ENCODE measurements around the gene MEIS1.

The MEIS1 gene

DNA sequence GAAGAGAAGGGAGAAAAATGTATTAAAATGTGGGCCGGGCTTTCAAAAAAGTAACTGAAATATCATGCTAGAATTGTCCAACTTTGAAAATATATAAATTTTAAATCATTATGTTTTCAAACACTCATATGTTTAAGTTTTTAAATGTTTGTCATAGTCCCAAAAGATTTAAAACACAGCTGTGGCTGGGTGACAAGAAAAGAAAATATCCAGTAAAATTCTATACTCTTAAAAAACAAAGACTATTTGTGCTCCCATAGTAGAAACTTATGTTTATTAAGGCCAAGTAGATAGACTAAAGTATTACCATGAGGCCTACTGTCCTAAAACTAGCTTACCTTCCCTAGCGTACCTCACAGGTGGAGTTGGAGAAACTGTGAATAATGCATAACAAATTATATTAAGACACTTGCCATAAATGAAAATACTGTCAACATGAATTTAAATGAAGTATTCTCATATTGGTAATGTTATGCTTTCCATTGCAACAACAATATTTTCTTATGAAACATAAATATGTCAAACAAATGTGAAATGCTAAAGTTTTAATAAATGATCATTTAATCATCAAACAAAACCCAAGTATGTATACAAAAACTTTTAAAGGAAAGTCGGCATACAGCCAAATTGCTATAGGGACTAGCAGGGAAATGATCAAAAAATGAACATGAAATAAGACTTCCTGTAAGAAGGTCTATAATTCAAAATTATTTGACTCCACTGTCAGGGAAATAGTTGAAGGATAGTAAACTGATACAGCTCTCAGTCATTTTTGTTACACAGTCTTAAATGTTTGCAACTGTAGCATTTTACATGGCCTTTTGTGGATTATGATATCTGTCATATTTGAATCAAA, 13.4 kb downstream of the MEIS1 start:
- H3K36me3 ChIP-seq (ENCODE audit: control insufficient read depth in 2 of 2, insufficient read depth in 1 of 2, low read length in 2 of 2): peaks cover 0 to 22% of the 10 kb centered on the region in 2 experiments; a peak in 2 of 3 replicates
- no peak overlapping the region for H3K4me3 ChIP-seq (ENCODE audit: low read depth, low read length)
- H3K4me1 ChIP-seq (ENCODE audit: control insufficient read depth, insufficient read depth, low read length): no peaks in the 10 kb centered on the region
- no peak overlapping the region for H3K27ac ChIP-seq (ENCODE audit: extremely low read depth, low read depth, low read length)
- CTCF ChIA-PET: interaction anchor here (0.8 kb wide), 1 partner anchor 761 kb away, joined by 3 read pairs; no protein-coding TSS in a partner anchor
- H3K9me3 ChIP-seq (ENCODE audit: control insufficient read depth, insufficient read depth, low read depth, low read length): no peaks in the 10 kb centered on the region
- TF ChIP-seq IKZF3 (tag by site-specific recombination; IDR thresholded peaks at IDR 0.05) (no peak), SP3 (tag by site-specific recombination; IDR thresholded peaks at IDR 0.05) (no peak), ZNF629 (tag by site-specific recombination; IDR thresholded peaks at IDR 0.05) (no peak), MYNN (tag by site-specific recombination; IDR thresholded peaks at IDR 0.05; ENCODE audit: borderline replicate concordance) (no peak), ZNF112 (tag by site-specific recombination; IDR thresholded peaks at IDR 0.05) (no peak), ZNF544 (tag by site-specific recombination; IDR thresholded peaks at IDR 0.05) (no peak), HOXA7 (CRISPR knock-in tag; IDR thresholded peaks at IDR 0.05; ENCODE audit: borderline replicate concordance) (no peak)
- TF ChIP-seq, protein P1, sequence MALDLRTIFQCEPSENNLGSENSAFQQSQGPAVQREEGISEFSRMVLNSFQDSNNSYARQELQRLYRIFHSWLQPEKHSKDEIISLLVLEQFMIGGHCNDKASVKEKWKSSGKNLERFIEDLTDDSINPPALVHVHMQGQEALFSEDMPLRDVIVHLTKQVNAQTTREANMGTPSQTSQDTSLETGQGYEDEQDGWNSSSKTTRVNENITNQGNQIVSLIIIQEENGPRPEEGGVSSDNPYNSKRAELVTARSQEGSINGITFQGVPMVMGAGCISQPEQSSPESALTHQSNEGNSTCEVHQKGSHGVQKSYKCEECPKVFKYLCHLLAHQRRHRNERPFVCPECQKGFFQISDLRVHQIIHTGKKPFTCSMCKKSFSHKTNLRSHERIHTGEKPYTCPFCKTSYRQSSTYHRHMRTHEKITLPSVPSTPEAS (tag by site-specific recombination; IDR thresholded peaks at IDR 0.05): no peak
- TF ChIP-seq, protein P2, sequence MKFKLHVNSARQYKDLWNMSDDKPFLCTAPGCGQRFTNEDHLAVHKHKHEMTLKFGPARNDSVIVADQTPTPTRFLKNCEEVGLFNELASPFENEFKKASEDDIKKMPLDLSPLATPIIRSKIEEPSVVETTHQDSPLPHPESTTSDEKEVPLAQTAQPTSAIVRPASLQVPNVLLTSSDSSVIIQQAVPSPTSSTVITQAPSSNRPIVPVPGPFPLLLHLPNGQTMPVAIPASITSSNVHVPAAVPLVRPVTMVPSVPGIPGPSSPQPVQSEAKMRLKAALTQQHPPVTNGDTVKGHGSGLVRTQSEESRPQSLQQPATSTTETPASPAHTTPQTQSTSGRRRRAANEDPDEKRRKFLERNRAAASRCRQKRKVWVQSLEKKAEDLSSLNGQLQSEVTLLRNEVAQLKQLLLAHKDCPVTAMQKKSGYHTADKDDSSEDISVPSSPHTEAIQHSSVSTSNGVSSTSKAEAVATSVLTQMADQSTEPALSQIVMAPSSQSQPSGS (tag by site-specific recombination; IDR thresholded peaks at IDR 0.05; ENCODE audit: low read depth): no peak
- TF ChIP-seq, protein P3, sequence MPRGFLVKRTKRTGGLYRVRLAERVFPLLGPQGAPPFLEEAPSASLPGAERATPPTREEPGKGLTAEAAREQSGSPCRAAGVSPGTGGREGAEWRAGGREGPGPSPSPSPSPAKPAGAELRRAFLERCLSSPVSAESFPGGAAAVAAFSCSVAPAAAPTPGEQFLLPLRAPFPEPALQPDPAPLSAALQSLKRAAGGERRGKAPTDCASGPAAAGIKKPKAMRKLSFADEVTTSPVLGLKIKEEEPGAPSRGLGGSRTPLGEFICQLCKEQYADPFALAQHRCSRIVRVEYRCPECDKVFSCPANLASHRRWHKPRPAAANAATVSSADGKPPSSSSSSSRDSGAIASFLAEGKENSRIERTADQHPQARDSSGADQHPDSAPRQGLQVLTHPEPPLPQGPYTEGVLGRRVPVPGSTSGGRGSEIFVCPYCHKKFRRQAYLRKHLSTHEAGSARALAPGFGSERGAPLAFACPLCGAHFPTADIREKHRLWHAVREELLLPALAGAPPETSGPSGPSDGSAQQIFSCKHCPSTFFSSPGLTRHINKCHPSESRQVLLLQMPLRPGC (tag by site-specific recombination; IDR thresholded peaks at IDR 0.05): no peak
- TF ChIP-seq, protein P4, sequence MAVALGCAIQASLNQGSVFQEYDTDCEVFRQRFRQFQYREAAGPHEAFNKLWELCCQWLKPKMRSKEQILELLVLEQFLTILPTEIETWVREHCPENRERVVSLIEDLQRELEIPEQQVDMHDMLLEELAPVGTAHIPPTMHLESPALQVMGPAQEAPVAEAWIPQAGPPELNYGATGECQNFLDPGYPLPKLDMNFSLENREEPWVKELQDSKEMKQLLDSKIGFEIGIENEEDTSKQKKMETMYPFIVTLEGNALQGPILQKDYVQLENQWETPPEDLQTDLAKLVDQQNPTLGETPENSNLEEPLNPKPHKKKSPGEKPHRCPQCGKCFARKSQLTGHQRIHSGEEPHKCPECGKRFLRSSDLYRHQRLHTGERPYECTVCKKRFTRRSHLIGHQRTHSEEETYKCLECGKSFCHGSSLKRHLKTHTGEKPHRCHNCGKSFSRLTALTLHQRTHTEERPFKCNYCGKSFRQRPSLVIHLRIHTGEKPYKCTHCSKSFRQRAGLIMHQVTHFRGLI (tag by site-specific recombination; IDR thresholded peaks at IDR 0.05): no peak
- POLR2A ChIA-PET: interaction anchor here (1.2 kb wide), 1 partner anchor 8 kb away, joined by 3 read pairs; no protein-coding TSS in a partner anchor

DNA sequence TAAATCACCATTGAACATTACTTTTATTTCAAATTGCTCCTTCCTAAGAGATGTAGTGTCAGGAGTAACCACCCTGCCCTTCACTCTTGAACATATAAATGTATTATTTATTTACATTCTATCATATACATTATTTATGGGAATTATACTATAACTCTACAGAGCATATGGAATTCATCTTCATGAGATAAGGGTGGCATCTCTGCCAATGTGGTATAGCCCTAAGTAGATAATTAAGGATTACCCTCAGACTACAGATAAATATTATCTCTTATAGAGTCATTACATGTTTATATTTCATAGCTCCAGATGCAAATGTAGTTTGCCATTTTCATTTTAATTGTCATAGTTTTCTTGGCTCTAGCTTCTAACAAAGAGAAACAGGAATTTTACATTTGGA, 17.3 kb downstream of the MEIS1 start:
- POLR2A ChIA-PET: no interaction called here
- Histone ChIP-seq H3K4me1 (ENCODE audit: control insufficient read depth, insufficient read depth, low read length) (no peaks in the 10 kb centered on the region), H3K9me3 (ENCODE audit: control insufficient read depth, insufficient read depth, low read depth, low read length) (no peaks in the 10 kb centered on the region), H3K27ac (ENCODE audit: extremely low read depth, low read depth, low read length) (no peak overlapping the region), H3K36me3 (ENCODE audit: control insufficient read depth in 2 of 2, insufficient read depth in 1 of 2, low read length in 2 of 2) (peaks cover 0 to 11% of the 10 kb centered on the region in 2 experiments; a peak in 2 of 3 replicates), H3K4me3 (ENCODE audit: low read depth, low read length) (no peak overlapping the region)
- CTCF ChIA-PET: no interaction called here
- TF ChIP-seq ZEB2 (tag by site-specific recombination; IDR thresholded peaks at IDR 0.05): no peak
- no peak for TF ChIP-seq YY2 (tag by site-specific recombination; IDR thresholded peaks at IDR 0.05)
- TF ChIP-seq, protein P5, sequence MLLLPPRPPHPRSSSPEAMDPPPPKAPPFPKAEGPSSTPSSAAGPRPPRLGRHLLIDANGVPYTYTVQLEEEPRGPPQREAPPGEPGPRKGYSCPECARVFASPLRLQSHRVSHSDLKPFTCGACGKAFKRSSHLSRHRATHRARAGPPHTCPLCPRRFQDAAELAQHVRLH (tag by site-specific recombination; IDR thresholded peaks at IDR 0.05): no peak
- no peak for TF ChIP-seq ZNF114 (tag by site-specific recombination; IDR thresholded peaks at IDR 0.05)
- TF ChIP-seq ZNF596 (tag by site-specific recombination; IDR thresholded peaks at IDR 0.05): no peak
- TF ChIP-seq, protein P6, sequence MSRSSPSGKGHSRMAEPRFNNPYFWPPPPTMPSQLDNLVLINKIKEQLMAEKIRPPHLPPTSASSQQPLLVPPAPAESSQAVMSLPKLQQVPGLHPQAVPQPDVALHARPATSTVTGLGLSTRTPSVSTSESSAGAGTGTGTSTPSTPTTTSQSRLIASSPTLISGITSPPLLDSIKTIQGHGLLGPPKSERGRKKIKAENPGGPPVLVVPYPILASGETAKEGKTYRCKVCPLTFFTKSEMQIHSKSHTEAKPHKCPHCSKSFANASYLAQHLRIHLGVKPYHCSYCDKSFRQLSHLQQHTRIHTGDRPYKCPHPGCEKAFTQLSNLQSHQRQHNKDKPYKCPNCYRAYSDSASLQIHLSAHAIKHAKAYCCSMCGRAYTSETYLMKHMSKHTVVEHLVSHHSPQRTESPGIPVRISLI (tag by site-specific recombination; IDR thresholded peaks at IDR 0.05): no peak
- TF ChIP-seq, protein P7, sequence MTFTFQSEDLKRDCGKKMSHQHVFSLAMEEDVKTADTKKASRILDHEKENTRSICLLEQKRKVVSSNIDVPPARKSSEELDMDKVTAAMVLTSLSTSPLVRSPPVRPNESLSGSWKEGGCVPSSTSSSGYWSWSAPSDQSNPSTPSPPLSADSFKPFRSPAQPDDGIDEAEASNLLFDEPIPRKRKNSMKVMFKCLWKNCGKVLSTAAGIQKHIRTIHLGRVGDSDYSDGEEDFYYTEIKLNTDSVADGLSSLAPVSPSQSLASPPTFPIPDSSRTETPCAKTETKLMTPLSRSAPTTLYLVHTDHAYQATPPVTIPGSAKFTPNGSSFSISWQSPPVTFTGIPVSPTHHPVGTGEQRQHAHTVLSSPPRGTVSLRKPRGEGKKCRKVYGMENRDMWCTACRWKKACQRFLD (tag by site-specific recombination; IDR thresholded peaks at IDR 0.05): no peak
- no peak for TF ChIP-seq ZFP3 (tag by site-specific recombination; IDR thresholded peaks at IDR 0.05; ENCODE audit: low read depth)
- TF ChIP-seq, protein P8, sequence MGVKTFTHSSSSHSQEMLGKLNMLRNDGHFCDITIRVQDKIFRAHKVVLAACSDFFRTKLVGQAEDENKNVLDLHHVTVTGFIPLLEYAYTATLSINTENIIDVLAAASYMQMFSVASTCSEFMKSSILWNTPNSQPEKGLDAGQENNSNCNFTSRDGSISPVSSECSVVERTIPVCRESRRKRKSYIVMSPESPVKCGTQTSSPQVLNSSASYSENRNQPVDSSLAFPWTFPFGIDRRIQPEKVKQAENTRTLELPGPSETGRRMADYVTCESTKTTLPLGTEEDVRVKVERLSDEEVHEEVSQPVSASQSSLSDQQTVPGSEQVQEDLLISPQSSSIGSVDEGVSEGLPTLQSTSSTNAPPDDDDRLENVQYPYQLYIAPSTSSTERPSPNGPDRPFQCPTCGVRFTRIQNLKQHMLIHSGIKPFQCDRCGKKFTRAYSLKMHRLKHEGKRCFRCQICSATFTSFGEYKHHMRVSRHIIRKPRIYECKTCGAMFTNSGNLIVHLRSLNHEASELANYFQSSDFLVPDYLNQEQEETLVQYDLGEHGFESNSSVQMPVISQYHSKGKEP (tag by site-specific recombination; IDR thresholded peaks at IDR 0.05): no peak
- TF ChIP-seq, protein P9, sequence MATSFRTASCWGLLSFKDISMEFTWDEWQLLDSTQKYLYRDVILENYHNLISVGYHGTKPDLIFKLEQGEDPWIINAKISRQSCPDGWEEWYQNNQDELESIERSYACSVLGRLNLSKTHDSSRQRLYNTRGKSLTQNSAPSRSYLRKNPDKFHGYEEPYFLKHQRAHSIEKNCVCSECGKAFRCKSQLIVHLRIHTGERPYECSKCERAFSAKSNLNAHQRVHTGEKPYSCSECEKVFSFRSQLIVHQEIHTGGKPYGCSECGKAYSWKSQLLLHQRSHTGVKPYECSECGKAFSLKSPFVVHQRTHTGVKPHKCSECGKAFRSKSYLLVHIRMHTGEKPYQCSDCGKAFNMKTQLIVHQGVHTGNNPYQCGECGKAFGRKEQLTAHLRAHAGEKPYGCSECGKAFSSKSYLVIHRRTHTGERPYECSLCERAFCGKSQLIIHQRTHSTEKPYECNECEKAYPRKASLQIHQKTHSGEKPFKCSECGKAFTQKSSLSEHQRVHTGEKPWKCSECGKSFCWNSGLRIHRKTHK (tag by site-specific recombination; IDR thresholded peaks at IDR 0.05): no peak

All from HEK293 (cell line).